Skeletal muscle cell (primary cell): ENCODE results near the gene TNS4.

Experiments used
- DNase-seq: peaks from one replicate; pipeline ENCODE4 v3.0.0-alpha.2; 2010; ENCODE audit warnings: low read depth
- H3K4me3 ChIP-seq: 2 replicates; pipeline ENCODE4 v1.5.1; 2011; ENCODE audit warnings: low read depth, mild to moderate bottlenecking, control low read depth, low read length, moderate library complexity

Gene TNS4

DNA sequence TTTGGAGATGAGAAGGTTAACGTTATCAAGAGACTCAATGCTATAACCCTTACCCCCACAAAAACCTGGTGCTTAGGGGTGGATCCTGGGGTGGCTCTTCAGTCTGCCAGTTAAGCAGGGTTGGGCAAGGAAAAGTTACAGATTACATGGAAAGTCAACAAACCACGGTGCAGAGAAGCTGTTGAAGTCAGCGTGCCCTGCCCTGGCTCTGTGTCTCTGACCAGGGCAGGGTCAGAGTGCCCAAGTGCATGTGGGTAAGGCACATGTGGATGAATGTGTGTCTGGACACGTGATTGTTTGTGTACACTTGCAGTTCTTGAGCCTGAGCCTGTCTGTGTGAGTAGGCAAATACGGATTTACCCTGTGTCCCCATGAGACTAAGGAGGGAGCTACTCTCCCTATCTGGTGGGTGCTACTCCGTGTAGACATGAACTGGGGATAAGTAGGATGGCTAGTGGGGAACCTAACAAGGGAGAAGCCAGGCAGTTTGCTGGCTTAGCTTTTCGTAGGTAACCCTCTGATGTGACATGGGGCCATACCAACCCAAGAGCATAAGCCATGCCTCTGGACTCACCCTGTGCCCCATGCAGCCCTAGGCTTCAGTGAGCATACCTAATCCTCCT lies 52.7 kb downstream of the TNS4 start:
- no peak for DNase-seq
- H3K4me3 ChIP-seq, result peak overlapping the region; percentile 99

- no peak for DNase-seq
- H3K4me3 ChIP-seq, result peak overlapping the region; percentile 99
Measured at GRCh38 chr17:40448213-40448638, 53.2 kb downstream of the TNS4 start.

DNA sequence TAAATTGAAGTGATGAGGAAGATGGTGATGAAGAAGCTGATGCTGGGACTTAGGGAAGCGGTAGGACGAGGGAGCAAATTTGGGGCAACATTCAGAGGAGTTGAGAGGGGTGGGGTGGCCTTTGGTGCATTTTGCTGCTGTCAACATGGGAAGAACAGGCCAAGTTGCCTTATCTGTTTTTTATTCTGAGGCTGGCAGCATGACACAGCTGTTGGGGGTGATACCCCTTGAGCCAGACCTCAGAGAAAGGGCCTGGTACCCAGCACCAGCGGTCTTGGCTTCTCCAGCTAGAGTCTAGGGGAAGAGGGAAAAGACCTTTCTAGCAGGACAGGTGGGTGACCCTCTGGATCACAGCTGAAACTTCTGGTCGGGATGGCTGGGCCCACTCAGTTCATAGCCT lies 53.6 kb downstream of the TNS4 start:
- no peak for DNase-seq
- peak overlapping the region; percentile 99 for H3K4me3 ChIP-seq

- peak overlapping the region; percentile 99 for H3K4me3 ChIP-seq
- DNase-seq, result no peak
Measured at GRCh38 chr17:40447148-40447644, 54.2 kb downstream of the TNS4 start.

- DNase-seq, result no peak
- peak overlapping the region; percentile 99 for H3K4me3 ChIP-seq
Measured at GRCh38 chr17:40445751-40446468, 55.5 kb downstream of the TNS4 start.

DNA sequence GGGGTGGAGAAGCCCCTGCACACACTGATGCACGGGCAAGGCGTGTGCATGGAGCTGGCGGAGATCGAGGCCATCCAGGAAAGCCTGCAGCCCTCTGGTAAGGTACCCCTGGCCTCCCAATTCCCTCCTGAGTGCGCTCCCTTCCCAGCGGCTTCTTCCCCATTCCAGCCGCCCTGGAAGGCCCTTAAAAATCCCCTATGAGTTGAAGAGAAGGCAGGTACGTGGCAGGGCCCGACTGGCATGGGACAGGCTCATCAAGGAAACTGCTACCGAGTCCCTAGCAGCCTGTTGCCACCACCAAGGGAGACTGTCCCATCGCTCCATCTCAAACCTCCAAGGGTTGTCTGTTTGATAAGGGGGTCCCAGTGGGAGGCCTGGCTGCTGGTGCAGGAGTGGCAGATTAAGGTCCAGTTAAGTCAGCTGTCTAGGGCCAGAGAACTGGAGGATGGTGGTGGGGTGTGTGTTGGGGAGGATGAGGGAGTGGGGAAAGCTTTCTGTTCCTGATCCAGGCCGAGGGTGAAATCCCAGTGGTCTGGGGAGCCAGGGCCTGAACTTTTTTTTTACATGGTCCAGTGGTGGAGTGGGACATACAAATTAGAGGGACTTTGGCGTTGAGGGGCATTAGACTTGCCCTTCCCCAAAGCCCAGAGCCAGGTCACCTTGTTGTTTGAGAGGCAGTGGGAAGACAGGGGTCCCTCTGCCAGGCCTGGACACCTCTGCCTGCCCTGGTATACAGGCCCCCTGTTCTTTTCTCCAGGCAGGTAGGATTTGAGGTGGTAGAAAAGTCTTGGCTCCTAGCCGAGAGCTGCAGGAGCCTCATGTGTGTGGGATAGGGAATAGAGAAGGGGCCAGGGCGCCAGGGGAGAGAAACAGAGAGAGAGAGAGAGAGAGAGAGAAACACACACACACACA lies 57.2 kb downstream of the TNS4 start:
- DNase-seq, result no peak
- H3K4me3 ChIP-seq, result peak overlapping the region; percentile 99

DNA sequence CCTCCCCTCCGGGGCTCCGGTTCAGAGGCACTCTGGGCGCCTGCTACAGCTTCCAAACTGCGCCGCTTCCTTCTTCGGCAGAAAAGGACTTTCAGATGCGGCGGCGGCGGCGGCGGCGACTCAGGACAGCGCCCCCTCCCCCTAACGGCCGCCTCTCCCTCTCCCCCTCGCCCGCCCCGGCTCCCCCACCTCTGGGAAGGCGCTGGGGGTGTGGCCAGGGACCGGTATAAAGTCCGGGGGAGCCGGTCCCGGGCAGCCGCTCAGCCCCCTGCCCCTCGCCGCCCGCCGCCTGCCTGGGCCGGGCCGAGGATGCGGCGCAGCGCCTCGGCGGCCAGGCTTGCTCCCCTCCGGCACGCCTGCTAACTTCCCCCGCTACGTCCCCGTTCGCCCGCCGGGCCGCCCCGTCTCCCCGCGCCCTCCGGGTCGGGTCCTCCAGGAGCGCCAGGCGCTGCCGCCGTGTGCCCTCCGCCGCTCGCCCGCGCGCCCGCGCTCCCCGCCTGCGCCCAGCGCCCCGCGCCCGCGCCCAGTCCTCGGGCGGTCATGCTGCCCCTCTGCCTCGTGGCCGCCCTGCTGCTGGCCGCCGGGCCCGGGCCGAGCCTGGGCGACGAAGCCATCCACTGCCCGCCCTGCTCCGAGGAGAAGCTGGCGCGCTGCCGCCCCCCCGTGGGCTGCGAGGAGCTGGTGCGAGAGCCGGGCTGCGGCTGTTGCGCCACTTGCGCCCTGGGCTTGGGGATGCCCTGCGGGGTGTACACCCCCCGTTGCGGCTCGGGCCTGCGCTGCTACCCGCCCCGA lies 58.0 kb downstream of the TNS4 start, which contains the start of gene IGFBP4:
Gene IGFBP4, plus strand, starts transcription at position 255 of the 792 bp plus-strand sequence. Its CDS starts 286 bp downstream, at position 541.
- H3K4me3 ChIP-seq, result peak within 1 kb of the TSS; percentile 99
- DNase-seq, result no peak

- peak overlapping the region; percentile 99 for H3K4me3 ChIP-seq
- DNase-seq, result no peak
Measured at GRCh38 chr17:40442392-40443195, 58.8 kb downstream of the TNS4 start.

GRCh38 chr17:40440166-40440565 lies 61.3 kb downstream of the TNS4 start:
- no peak overlapping the region for H3K4me3 ChIP-seq
- no peak for DNase-seq

GRCh38 chr17:40437095-40437732 lies 64.2 kb downstream of the TNS4 start:
- DNase-seq, result no peak
- no peak overlapping the region for H3K4me3 ChIP-seq

GRCh38 chr17:40436636-40437035 lies 64.8 kb downstream of the TNS4 start:
- H3K4me3 ChIP-seq, result no peak overlapping the region
- DNase-seq, result no peak

DNA sequence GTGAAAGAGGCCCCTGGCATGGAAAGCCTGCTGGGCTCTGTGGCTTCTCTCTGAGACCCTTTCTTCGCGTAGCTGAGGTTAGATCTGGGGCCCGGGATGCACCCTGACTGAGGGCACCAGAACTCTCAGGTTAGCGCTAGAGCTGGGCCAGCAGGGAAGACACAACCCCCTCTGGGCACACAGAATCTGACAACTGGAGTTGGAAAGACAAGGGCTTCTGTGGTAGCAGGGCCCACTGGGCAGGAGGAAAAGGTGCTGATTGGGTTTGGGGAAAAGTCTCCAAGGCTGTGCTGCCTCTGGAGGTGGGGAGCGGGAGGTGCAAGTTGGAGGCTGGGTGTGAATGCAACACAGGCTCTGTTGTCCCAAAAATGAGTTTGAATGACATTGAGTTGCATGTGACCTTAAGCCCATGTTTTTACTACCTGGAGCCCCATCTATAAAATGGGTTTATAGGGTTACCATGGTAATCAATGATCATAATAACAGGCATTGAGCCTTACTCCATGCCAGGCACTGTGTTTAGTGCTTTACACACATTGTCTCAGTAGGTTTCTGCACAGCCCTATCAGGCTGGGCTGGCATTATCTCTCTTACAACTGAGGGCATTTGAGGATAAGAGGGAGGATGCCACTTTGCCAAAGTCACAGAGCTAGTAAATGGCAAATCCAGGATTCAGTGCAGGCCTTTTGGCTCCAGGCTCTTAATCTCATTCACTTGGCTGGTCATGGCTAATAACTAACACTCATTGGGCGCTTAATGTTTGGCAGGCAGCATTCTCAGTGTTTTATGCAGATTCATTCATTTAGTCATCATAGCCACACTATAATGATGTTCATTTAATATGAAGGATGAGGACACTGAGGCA lies 67.6 kb downstream of the TNS4 start:
- H3K4me3 ChIP-seq, result no peak overlapping the region
- DNase-seq, result no peak

- no peak for DNase-seq
- H3K4me3 ChIP-seq, result no peak overlapping the region
Measured at GRCh38 chr17:40432864-40433528, 68.4 kb downstream of the TNS4 start.

- DNase-seq, result no peak
- no peak overlapping the region for H3K4me3 ChIP-seq
Measured at GRCh38 chr17:40431231-40431602, 70.2 kb downstream of the TNS4 start.

GRCh38 chr17:40430272-40431230 lies 70.9 kb downstream of the TNS4 start:
- no peak for DNase-seq
- no peak overlapping the region for H3K4me3 ChIP-seq
